ENCODE results near the gene PRKG2.

The PRKG2 gene

GRCh38 chr4:81153714-81154323, 61.2 kb downstream of the PRKG2 start:
- DNase-seq, result peak; percentile 19 to 30

GRCh38 chr4:81152839-81153713, 61.9 kb downstream of the PRKG2 start:
- no peak for DNase-seq

GRCh38 chr4:81149976-81150375, 65.0 kb downstream of the PRKG2 start:
- no peak for DNase-seq

- DNase-seq, result no peak
These were observed 66.4 kb downstream of the PRKG2 start for GRCh38 chr4:81148576-81148975.

- DNase-seq, result no peak
These were observed 68.6 kb downstream of the PRKG2 start for GRCh38 chr4:81146466-81146865.

GRCh38 chr4:81143183-81143582, 71.8 kb downstream of the PRKG2 start:
- no peak for DNase-seq

GRCh38 chr4:81142744-81143143, 72.3 kb downstream of the PRKG2 start:
- DNase-seq, result peak; percentile 27 to 68

GRCh38 chr4:81137894-81138293, 77.1 kb downstream of the PRKG2 start:
- no peak for DNase-seq

- DNase-seq, result no peak
These were observed 77.6 kb downstream of the PRKG2 start for GRCh38 chr4:81137446-81137845.

- no peak for DNase-seq
These were observed 78.7 kb downstream of the PRKG2 start for GRCh38 chr4:81136161-81136905.

- DNase-seq, result no peak
These were observed 79.5 kb downstream of the PRKG2 start for GRCh38 chr4:81135501-81135900.

GRCh38 chr4:81131563-81131962, 83.5 kb downstream of the PRKG2 start:
- no peak for DNase-seq

- no peak for DNase-seq
These were observed 84.0 kb downstream of the PRKG2 start for GRCh38 chr4:81131066-81131465.

GRCh38 chr4:81130569-81130968, 84.5 kb downstream of the PRKG2 start:
- no peak for DNase-seq

- DNase-seq, result no peak
These were observed 95.0 kb downstream of the PRKG2 start for GRCh38 chr4:81120055-81120454.

GRCh38 chr4:81118086-81118485, 96.9 kb downstream of the PRKG2 start:
- no peak for DNase-seq

- DNase-seq, result no peak
These were observed 98.5 kb downstream of the PRKG2 start for GRCh38 chr4:81116566-81116965.

- no peak for DNase-seq
These were observed 102.0 kb downstream of the PRKG2 start for GRCh38 chr4:81113024-81113423.

- no peak for DNase-seq
These were observed 105.7 kb downstream of the PRKG2 start for GRCh38 chr4:81109356-81109755.

- no peak for DNase-seq
These were observed 108.9 kb downstream of the PRKG2 start for GRCh38 chr4:81106150-81106549.

- DNase-seq, result no peak
These were observed 112.9 kb downstream of the PRKG2 start for GRCh38 chr4:81102107-81102506.

- DNase-seq, result no peak
These were observed 118.5 kb downstream of the PRKG2 start for GRCh38 chr4:81096566-81096965.

GRCh38 chr4:81095389-81095788, 119.6 kb downstream of the PRKG2 start:
- no peak for DNase-seq

All from NCI-H2081 (cell line).